GM21447 (cell line): ENCODE data around the gene MTCH1.

Experiments
- ATAC-seq: cut with Tn5 transposase; IDR thresholded peaks from one replicate; pipeline ENCODE4 v1.9.1; 2021; ENCODE audit not compliant: unreplicated experiment

MTCH1 gene

GRCh38 chr6:37017606-37018197 lies 31.7 kb upstream of the MTCH1 start:
- ATAC-seq, result no peak

GRCh38 chr6:37016995-37017394 lies 31.0 kb upstream of the MTCH1 start:
- no peak for ATAC-seq

- ATAC-seq, result no peak
Measured at GRCh38 chr6:37015532-37015931, 29.5 kb upstream of the MTCH1 start.

DNA sequence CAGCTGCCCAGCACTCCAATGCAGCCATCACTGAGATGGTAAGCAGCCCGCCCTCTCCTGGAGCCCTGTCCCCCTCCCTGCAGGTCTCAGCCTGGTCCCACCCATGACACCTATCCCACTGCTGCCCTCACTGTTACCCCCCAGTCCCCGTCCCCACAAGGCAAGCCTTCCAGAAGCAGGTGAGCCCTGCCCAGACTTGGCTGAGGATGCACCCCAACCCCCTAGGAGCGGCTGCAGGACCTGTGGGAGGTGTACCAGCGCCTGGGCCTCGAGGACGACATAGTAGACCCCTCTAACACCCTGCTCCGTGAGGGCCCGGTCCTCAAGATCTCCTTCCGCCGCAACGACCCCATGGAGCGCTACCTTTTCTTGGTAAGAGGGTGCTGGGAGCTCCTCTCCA lies 28.7 kb upstream of the MTCH1 start:
- no peak for ATAC-seq

- no peak for ATAC-seq
Measured at GRCh38 chr6:37013516-37014491, 27.8 kb upstream of the MTCH1 start.

DNA sequence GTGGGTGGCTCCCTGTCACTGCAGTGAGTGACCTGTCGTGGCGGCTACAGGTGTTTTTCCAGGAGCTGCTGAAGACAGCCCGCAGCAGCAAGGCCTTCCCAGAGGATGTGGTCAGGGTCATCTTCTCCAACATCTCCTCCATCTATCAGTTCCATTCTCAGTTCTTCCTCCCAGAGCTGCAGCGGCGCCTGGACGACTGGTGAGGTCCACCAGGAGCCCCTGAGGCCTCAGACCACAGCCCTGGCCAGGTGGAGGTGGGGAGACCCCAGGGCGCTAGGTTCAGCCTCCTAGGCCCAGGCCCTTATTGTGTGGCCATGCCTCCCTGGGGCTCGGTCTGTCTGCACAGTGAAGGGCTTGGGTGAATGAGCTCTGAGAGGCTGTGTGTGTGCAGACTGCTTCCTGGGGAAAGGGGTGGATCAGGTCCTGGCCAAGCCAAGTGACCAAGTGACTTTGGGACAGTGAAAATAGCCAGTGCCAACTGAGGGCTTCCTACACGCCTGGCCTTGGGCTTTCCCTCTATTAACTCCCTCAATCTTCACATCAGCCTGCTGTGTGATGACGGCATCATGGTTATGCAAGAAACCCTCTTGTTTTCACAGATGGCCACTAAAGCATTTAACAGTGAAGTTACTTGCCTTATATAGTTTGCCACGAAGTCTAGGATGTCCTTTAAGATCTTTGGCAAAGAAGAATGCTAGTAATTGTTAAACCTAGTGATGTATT lies 25.8 kb upstream of the MTCH1 start:
- no peak for ATAC-seq

DNA sequence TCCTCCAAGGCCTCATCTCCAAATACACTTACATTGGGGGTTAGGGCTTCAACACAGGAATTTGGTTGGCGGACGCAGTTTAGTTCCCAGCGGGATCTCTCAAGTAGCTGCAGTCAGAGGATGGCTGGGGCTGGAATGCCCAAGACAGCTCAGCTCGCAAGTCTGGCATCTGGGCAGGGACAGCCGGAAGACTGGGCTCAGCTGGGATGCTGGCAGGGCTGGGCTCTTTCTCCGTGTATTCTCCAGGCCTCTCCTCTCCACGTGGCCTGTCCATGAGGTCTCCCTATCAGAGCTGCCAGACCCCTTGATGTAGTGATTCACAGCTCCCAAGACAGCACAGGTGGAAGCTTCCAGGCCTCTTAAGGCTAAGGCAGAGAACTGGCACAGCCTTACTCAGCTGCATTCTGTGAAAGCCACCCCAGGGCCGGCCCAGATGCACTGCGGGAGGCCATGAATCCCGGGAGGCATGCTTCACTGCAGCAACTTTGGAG lies 24.5 kb upstream of the MTCH1 start:
- ATAC-seq, result no peak

- no peak for ATAC-seq
Measured at GRCh38 chr6:37008484-37009465, 22.8 kb upstream of the MTCH1 start.

- peak; percentile 39 for ATAC-seq
Measured at GRCh38 chr6:37007340-37008043, 21.5 kb upstream of the MTCH1 start.

DNA sequence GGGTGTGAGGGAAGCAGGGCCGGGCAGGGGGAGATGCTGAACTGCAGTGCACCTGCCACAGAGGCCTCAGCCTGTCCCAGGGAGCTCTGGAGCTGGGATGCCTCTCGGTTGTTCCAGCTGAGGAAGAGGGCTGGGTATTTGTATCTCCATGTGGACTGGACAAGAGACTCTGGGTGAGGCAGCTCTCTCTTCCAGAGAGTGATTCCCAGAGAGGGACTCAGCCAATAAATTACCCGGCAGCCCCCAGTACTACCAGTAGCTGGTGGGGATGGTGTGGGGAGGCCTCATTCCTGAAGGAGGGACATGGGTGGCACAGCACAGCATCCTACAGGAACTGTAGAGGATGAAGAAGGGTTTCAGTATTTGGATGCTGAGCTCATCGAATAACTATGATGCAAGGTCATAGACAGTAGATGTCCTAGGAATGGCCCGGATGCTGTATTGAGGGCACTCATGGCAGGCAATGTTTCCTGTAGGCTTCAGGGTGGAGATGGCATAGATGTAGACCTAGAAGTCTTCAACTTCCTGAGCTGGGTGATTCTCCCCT lies 20.9 kb upstream of the MTCH1 start:
- ATAC-seq, result peak; percentile 1

DNA sequence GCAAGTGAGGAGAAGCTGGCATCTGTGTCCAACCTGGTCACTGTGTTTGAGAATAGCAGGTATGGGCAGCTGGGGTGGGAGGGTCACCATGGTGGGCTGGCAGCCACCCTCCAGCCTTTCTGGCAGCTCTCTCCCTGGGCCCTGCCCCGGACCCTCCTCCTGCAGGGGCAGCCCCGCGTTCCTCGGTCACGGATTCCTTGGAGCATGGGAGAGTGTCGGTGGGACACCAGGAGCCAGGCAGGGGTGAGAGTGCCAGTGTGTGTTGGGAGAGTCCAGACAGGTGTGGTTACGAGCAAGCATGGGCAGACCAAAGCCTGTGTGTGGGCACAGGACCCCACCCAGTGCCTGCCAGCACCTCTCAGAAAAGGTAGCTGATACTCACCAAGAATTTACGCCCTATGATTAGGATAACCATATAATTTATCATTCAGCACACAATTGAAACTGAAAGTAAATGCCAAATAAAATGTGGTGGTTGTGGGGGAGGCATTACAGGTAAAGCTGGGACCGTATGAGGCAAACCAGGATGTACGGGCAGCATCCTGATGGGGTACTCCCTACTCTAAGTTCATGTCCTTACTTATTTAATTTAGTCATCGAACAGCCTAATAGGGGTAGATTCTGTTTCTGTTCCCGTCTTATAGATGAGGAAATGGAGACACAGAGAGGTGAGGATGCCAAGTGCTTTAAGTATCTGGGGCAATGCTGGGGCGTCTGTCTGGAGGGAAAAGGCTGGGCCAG lies 20.0 kb upstream of the MTCH1 start:
- ATAC-seq, result peak; percentile 3

DNA sequence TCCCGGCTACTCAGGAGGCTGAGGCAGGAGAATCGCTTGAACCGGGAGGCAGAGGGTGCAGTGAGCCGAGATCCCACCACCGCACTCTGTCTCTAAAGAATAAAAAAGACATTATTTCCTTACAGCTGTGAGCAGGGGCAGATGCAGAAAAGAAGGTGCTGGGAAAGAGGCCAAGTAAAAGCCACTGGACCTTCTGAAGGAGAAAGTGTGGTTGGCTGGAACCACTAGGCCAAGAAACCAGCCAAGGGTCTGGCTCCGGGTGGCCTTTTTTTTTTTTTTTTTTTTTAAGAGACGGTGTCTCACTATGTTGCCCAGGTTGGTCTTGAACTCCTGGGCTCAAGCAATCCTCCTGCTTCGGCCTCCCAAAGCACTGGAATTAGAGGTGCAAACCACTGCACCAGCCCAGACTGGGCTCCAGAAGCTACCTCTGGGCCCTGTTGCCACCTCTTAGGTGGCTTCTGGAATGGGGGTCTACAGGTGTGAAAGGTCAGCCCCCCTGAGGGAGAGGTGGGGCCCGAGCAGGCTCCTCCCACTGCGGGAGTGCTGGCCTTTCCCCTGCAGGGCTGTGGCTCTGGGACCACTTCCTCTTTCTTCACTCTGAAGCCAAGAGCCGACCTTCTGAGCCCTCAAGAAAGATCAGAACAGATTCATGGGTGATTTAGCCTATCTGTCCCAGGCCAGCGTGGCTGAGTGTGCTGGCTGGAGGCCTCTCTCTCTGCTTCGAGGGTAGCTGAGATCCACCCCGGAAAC lies 19.2 kb upstream of the MTCH1 start, which contains the start of gene FGD2:
TSS of gene FGD2 (plus strand) at position 595 of the 750 bp plus-strand sequence. CDS start 163 bp downstream, outside the sequence.
- peak; percentile 60 for ATAC-seq

DNA sequence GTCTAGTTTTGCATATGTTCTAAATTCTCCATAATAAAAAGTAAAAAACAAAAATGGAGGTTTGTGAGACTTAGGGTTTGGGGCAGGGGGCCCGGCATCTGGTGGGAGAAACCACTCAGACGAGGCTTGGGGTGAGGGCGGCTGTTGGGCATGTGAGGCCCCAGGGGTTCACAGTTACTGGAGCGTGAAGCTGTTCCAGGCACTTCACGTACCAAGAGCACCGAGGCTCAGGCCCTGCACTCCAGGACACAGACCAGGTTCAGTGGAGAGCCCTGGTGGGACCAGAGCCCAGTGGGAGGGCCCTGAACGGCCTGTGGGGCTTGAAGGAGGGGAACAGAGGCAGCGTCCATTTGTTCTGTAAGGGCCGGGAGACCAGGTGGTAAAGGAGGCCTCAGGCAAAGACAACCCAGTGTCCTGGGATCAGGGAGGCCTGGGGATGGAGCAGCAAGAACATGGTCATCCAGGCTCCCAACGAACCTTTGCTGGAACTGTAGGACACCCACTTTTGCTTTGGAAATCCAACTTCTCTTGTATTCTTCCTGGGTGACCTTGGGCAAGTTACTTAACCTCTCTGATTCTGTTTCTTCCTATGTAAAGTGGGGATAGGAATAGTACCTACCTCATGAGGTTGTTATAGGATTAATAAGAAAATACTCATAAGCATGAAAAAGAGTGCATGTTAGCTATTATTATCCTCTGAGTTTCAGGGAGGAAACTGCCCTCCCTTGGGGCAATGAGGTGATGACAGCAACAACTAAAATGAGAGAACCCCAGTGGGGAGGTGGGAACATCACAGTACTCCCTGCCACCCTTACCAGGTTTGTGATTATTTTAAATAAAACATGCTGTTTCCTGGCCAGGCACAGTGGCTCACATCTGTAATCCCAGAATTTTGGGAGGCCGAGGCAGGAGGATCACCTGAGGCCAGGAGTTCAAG lies 18.3 kb upstream of the MTCH1 start:
- ATAC-seq, result no peak

DNA sequence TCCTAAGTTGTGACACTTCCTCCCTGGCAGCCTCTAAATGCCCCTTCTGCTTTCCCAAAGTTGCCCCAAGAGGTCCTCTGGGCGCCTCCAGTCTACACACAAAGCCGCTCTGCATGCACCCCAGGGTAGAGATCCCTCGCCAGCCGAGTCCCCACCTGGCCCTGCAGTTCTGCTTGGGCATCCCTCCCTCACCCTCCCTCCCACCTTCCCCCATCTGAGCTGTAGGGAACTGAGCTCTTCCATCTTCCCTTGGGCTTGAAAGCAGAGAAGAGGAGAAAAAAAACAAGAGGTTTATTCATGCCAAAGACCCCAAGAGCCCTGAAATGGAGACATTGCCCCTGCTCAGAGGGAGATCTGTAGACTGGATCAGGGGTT lies 13.7 kb upstream of the MTCH1 start:
- no peak for ATAC-seq

DNA sequence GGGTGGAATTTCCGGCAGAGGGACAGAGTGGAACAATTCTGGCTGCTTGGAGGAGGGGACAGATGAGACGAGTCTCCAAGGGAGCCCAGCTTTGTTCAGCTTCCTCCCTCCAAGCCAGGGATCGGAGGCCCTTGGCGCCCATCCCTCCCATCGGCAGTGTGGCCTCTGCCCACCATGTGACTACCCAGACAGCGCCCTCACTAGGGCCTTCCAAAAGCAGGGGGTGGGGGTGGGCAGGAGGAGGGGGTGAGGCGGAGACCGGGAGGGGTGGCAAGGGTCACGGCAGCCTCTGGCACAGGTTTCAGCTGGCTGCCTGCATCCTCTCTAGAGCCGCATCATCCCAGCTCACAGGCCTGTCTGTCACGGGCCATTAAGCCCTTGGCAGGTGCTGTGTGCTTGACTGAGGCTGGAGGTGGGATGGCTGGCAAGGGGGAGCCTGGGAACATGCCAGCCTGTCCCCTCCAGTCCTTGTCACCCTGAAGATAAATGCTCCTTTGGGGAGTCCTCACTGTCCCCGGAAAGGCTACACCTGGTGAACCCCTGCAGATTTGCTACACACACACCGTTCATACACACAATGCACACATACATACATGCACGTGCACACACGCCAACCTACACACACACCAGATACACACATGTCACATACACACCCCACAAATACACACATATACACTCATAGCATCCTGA lies 13.2 kb upstream of the MTCH1 start:
- no peak for ATAC-seq

DNA sequence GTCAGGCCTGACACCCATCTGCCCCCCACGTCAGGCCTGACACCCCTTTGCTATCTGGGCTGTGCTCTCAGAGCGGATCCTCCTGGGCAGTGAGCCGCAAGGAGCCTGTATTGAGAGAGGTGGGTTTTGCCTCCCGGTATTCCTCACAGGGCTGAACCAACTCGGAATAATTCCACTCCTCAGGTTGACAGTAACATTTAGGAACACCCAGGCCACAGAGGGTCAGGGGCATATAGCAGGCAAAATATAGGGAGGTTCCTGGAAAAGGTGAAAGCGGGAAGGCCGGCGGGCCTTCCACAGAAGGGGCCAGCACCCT lies 12.7 kb upstream of the MTCH1 start:
- ATAC-seq, result no peak
